ENCODE results near the gene GALNTL6. TPM values are rescaled to one million over a fixed set of nuclear protein-coding genes. Genes with fewer than 3 reads are reported as not detected.

GALNTL6 gene
- total and polyA plus RNA-seq, 9 of the 15 experiments (the other 6 are each of a cell fraction or from before 2014, with no cell fraction given), result 0.18 to 0.50 (median 0.29) TPM

DNA sequence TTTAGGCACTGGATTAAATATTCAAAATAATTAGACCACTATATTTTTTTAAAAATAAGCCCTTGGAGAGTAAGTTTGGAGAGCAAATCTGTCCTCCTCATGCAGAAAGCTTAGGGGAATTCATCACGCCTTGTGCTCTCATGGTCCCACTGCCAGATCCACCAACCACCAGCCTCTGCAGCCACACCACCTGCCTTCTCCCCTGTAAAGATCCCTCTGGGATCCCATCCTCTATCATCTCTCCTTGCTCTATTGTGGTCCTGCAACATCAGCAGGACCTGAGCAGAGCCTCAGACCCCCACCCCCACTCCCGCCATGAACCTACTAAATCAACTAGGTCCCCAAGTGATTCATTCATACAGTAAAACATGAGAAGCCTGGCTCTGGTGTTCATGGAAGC, 872.8 kb downstream of the GALNTL6 start:
- intact Hi-C loops (cut with micrococcal nuclease) (no loop called here), in situ Hi-C loops (cut with MboI) (no loop called here)
- Histone ChIP-seq H4K20me1 (replicated peaks; ENCODE audit: control insufficient read depth, insufficient read depth, low read length) (no peaks in the 10 kb centered on the region), H3K27ac (ENCODE audit: extremely low read depth, low read depth, low read length) (no peak overlapping the region), H3K79me2 (ENCODE audit: control insufficient read depth, insufficient read depth, low read length) (no peaks in the 10 kb centered on the region), H3K4me2 (ENCODE audit: insufficient read depth, low read length) (no peak overlapping the region), H3K4me1 (replicated peaks in 1 of 2; ENCODE audit: control insufficient read depth in 2 of 2, insufficient read depth in 2 of 2, low read length in 2 of 2) (no peaks in the 10 kb centered on the region), H3K27me3 (ENCODE audit: control insufficient read depth in 2 of 2, insufficient read depth in 2 of 2, low read length in 2 of 2) (no peaks in the 10 kb centered on the region), H3K4me3 (no peak overlapping the region), H3K36me3 (ENCODE audit: control insufficient read depth, insufficient read depth, low read length) (no peaks in the 10 kb centered on the region), H3K9ac (ENCODE audit: insufficient read depth in 1 of 2, low read depth in 2 of 2, low read length in 2 of 2) (no peak overlapping the region), H3K9me3 (replicated peaks; ENCODE audit: control insufficient read depth, insufficient read depth, low read depth, low read length) (no peaks in the 10 kb centered on the region), H2AFZ (ENCODE audit: low read depth, low read length) (no peak overlapping the region), H3K9me1 (ENCODE audit: control insufficient read depth, insufficient read depth, low read length) (no peaks in the 10 kb centered on the region)
- FAIRE-seq, result no peak
- TF ChIP-seq MAFF (IDR thresholded peaks at IDR 0.05; ENCODE audit: low read length), result no peak
- no peak for TF ChIP-seq SMARCA4 (IDR thresholded peaks at IDR 0.05)
- no peak for TF ChIP-seq MCM5 (IDR thresholded peaks at IDR 0.05; ENCODE audit: low read depth)
- TF ChIP-seq, protein P1, sequence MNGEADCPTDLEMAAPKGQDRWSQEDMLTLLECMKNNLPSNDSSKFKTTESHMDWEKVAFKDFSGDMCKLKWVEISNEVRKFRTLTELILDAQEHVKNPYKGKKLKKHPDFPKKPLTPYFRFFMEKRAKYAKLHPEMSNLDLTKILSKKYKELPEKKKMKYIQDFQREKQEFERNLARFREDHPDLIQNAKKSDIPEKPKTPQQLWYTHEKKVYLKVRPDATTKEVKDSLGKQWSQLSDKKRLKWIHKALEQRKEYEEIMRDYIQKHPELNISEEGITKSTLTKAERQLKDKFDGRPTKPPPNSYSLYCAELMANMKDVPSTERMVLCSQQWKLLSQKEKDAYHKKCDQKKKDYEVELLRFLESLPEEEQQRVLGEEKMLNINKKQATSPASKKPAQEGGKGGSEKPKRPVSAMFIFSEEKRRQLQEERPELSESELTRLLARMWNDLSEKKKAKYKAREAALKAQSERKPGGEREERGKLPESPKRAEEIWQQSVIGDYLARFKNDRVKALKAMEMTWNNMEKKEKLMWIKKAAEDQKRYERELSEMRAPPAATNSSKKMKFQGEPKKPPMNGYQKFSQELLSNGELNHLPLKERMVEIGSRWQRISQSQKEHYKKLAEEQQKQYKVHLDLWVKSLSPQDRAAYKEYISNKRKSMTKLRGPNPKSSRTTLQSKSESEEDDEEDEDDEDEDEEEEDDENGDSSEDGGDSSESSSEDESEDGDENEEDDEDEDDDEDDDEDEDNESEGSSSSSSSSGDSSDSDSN (IDR thresholded peaks at IDR 0.05; ENCODE audit: borderline replicate concordance in 1 of 2, low read depth in 2 of 2, low read length in 2 of 2), result no peak
- TF ChIP-seq, protein P2, sequence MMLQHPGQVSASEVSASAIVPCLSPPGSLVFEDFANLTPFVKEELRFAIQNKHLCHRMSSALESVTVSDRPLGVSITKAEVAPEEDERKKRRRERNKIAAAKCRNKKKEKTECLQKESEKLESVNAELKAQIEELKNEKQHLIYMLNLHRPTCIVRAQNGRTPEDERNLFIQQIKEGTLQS (IDR thresholded peaks at IDR 0.05), result no peak
- TF ChIP-seq, protein P2 (CRISPR knock-in tag; conservative IDR thresholded peaks at IDR 0.05), result no peak
- no peak for TF ChIP-seq SIN3B (IDR thresholded peaks at IDR 0.05; ENCODE audit: low read depth)
- TF ChIP-seq CREBBP (IDR thresholded peaks at IDR 0.05; ENCODE audit: low read depth, low read length), result no peak
- no peak for TF ChIP-seq PCBP1 (IDR thresholded peaks at IDR 0.05; ENCODE audit: low read depth, low read length, poor library complexity, severe bottlenecking)
- no peak for TF ChIP-seq SMAD4 (CRISPR knock-in tag; conservative IDR thresholded peaks at IDR 0.05)
- TF ChIP-seq, protein P3, sequence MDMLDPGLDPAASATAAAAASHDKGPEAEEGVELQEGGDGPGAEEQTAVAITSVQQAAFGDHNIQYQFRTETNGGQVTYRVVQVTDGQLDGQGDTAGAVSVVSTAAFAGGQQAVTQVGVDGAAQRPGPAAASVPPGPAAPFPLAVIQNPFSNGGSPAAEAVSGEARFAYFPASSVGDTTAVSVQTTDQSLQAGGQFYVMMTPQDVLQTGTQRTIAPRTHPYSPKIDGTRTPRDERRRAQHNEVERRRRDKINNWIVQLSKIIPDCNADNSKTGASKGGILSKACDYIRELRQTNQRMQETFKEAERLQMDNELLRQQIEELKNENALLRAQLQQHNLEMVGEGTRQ (CRISPR knock-in tag; IDR thresholded peaks at IDR 0.05), result no peak
- TF ChIP-seq PHF8 (IDR thresholded peaks at IDR 0.05; ENCODE audit: borderline replicate concordance, low read length), result no peak
- no peak for TF ChIP-seq HDAC6 (IDR thresholded peaks at IDR 0.05; ENCODE audit: low read depth, low read length)
- TF ChIP-seq NR2C2 (CRISPR knock-in tag; IDR thresholded peaks at IDR 0.05), result no peak
- TF ChIP-seq NR2C2 (tag; IDR thresholded peaks at IDR 0.05), result no peak
- no peak for TF ChIP-seq KDM1A (IDR thresholded peaks at IDR 0.05)
- no peak for TF ChIP-seq ZSCAN29 (IDR thresholded peaks at IDR 0.05)
- no peak for TF ChIP-seq ZNF696 (CRISPR knock-in tag; conservative IDR thresholded peaks at IDR 0.05)
- ChIA-PET POLR2A (no interaction called here), CTCF (ENCODE audit: low intra/inter-chr PET ratio) (no interaction called here)
- no TSS peak for BruUV-seq (replicated peaks)
- no peak for DNase-seq (ENCODE audit: extremely low read depth in 1 of 4, low spot score in 3 of 4)
- 0% methylated on average over 2 of the region's 2 CpGs for WGBS (ENCODE audit: insufficient coverage, low coverage, missing lambda C conversion rate)
- no peak for ATAC-seq

All from K562 (cell line).